Psoas muscle (tissue), 8 donors: ENCODE measurements around the gene SLC16A4. TPM values are rescaled to one million over a fixed set of nuclear protein-coding genes. Genes with fewer than 3 reads are reported as not detected.

ENCODE experiments used
- ATAC-seq, 4 donors: fragments of 200-7000 bp; cut with Tn5 transposase; one replicate each; pipeline ENCODE4 v1.9.1; 2020; ENCODE audit warnings: moderate library complexity in 3 of 4, mild to moderate bottlenecking in 2 of 4
- DNase-seq, 2 donors: peaks; one replicate each; pipeline ENCODE4 v3.0.0-alpha.2; 2020
- H3K27ac ChIP-seq: fragments of 200-600 bp; one replicate; pipeline ENCODE4 v1.8.0; 2022
- H3K27me3 ChIP-seq, 3 donors: fragments of 200-600 bp in 1 of 3; one replicate each; pipeline versions ENCODE4 v1.6.1 to v1.8.0; 2013 to 2022; ENCODE audit warnings: low read length in 2 of 3, mild to moderate bottlenecking in 2 of 3, moderate library complexity in 1 of 3; ENCODE audit not compliant: insufficient read depth in 3 of 3
- H3K36me3 ChIP-seq, 2 donors: fragments of 200-600 bp in 1 of 2; one replicate each; pipeline versions ENCODE4 v1.6.1 to v1.8.0; 2013 to 2022; ENCODE audit warnings: low read depth in 1 of 2, mild to moderate bottlenecking in 1 of 2, moderate library complexity in 1 of 2; ENCODE audit not compliant: insufficient read depth in 1 of 2
- H3K4me1 ChIP-seq: fragments of 200-600 bp; one replicate; pipeline ENCODE4 v1.8.0; 2022
- H3K4me3 ChIP-seq: fragments of 200-600 bp; one replicate; pipeline ENCODE4 v1.8.0; 2022; ENCODE audit warnings: mild to moderate bottlenecking
- H3K9me3 ChIP-seq: fragments of 200-600 bp; one replicate; pipeline ENCODE4 v1.8.0; 2022
- WGBS, 3 donors: extraction: QIAGEN DNeasy Blood & Tissue Kit; methylation state at CpG; one replicate each; pipeline versions ENCODE4 v1.1.6 to v1.1.7; 2013; 5-methylcytosine and 5-hydroxymethylcytosine counted together
- intact Hi-C, 2 donors: fragments of 100-400 bp; cut with DNase I; formaldehyde crosslinking; loops; one replicate each; pipeline versions ENCODE4 v1.11.0 to v1.14.2; 2022
- polyA plus RNA-seq, 3 donors: library from polyadenylated mRNA; stranded (reverse); fragments of 200-250 nt; gene quantifications; one replicate each; pipeline ENCODE4 v1.2.3, GENCODE V29; 2013
- total RNA-seq, 4 donors: library from RNA; stranded (reverse); fragmentation: NEBNext Ultra II Directional in 2 of 4; extraction: Animal tissue kit (Norgen Biotek cat#: 25700) in 2 of 4; gene quantifications; one replicate each; pipeline versions ENCODE4 v1.2.1 to v1.2.4, GENCODE V29; 2021 to 2023
- TF ChIP-seq, protein P1 (sequence below): fragments of 200-600 bp; IDR thresholded peaks from one replicate; pipeline ENCODE4 v1.8.0; 2022; ENCODE audit warnings: antibody characterized with exemption
- donor health status: healthy with polysubstance abuse.
- donor health status: DM: no; HTN: no; CAD: no; lungs with moderate emphysema.
- donor health status: Bipolar disorder and iron deficiency.
- donor health status: healthy.
- donor health status: DM: yes; HTN: yes; CAD: no.
- donor health status: DM: no; HTN: no; CAD: no.
- donor health status: DM: no; HTN: no; CAD: no.
- donor health status: DM: yes; HTN: yes; CAD: no.

The SLC16A4 gene
- total and polyA plus RNA-seq, 7 donors, result 0.79 to 4.3 (median 1.0) TPM

GRCh38 chr1:110384581-110385321, 6.1 kb downstream of the SLC16A4 start:
- H3K27me3 ChIP-seq, result no peaks in the 10 kb centered on the region
- H3K27ac ChIP-seq, result no peak overlapping the region
- TF ChIP-seq, protein P1, sequence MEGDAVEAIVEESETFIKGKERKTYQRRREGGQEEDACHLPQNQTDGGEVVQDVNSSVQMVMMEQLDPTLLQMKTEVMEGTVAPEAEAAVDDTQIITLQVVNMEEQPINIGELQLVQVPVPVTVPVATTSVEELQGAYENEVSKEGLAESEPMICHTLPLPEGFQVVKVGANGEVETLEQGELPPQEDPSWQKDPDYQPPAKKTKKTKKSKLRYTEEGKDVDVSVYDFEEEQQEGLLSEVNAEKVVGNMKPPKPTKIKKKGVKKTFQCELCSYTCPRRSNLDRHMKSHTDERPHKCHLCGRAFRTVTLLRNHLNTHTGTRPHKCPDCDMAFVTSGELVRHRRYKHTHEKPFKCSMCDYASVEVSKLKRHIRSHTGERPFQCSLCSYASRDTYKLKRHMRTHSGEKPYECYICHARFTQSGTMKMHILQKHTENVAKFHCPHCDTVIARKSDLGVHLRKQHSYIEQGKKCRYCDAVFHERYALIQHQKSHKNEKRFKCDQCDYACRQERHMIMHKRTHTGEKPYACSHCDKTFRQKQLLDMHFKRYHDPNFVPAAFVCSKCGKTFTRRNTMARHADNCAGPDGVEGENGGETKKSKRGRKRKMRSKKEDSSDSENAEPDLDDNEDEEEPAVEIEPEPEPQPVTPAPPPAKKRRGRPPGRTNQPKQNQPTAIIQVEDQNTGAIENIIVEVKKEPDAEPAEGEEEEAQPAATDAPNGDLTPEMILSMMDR, result no peak
- no peaks in the 10 kb centered on the region for H3K9me3 ChIP-seq
- H3K4me1 ChIP-seq, result no peaks in the 10 kb centered on the region
- no peak for ATAC-seq
- no peak overlapping the region for H3K4me3 ChIP-seq
- intact Hi-C loops, result no loop called here
- DNase-seq, result no peak
- peaks cover 0 to 42% of the 10 kb centered on the region in 2 donors for H3K36me3 ChIP-seq
- WGBS, 3 donors, result 95% methylated on average over 19 of the region's 19 CpGs

DNA sequence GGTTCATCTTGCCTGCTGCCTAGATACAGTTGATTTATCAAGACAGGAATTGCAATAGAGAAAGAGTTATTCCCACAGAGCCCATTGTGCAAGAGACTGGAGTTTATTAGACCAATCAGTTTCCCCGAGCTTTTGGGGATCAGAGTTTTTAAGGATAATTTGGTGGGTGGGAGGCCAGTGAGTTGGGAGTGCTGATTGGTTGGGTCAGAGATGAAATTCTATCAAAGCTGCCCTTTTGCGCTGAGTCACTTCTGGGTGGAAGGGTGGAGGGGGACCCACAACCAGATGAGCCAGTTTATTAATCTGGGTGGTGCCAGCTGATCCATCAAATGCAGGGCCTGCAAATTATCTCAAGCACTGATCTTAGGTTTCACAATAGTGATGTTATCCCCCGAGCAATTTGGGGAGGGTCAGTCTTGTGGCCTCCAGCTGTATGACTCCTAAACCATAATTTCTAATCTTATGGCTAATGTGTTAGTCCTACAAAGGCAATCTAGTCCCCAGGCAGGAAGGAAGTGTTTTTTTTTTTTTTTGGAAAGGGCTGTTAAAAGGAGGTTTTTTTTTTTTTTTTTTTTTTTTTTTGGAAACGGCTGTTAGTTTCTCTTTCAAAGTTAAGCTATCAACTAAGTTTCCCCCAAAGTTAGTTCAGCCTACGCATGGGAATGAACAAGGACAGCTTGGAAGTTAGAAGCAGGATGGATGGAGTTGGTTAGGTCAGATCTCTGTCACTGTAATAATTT, 7.4 kb downstream of the SLC16A4 start:
- WGBS, 3 donors, result 67 to 86% (median 70%) methylated on average over 4 to 5 of the region's 5 CpGs
- intact Hi-C loops, result no loop called here
- Histone ChIP-seq H3K9me3 (no peaks in the 10 kb centered on the region), H3K4me1 (no peaks in the 10 kb centered on the region), H3K27me3 (no peaks in the 10 kb centered on the region), H3K36me3 (peaks cover under 1 to 55% of the 10 kb centered on the region in 2 donors), H3K27ac (no peak overlapping the region), H3K4me3 (no peak overlapping the region)
- ATAC-seq, result peak in 1 of 4 donors; percentile 49
- TF ChIP-seq, protein P1, result no peak
- DNase-seq, result no peak

GRCh38 chr1:110380672-110381283, 10.0 kb downstream of the SLC16A4 start:
- 57% methylated on average over 10 of the region's 10 CpGs for WGBS, 3 donors
- H3K27ac ChIP-seq, result no peak overlapping the region
- no peak for DNase-seq

GRCh38 chr1:110375490-110375889, 15.3 kb downstream of the SLC16A4 start:
- H3K4me3 ChIP-seq, result no peak overlapping the region
- DNase-seq (no peak), ATAC-seq (peak in 2 of 4 donors; percentile 41 to 61)
- 71 to 79% (median 74%) methylated on average over 1 of the region's 1 CpG for WGBS, 3 donors
- intact Hi-C loops, result no loop called here
- TF ChIP-seq, protein P1, result no peak
- peaks cover 9 to 84% of the 10 kb centered on the region in 2 donors for H3K36me3 ChIP-seq
- peaks cover 13% of the 10 kb centered on the region for H3K4me1 ChIP-seq
- no peak overlapping the region for H3K27ac ChIP-seq
- no peaks in the 10 kb centered on the region for H3K9me3 ChIP-seq
- no peaks in the 10 kb centered on the region for H3K27me3 ChIP-seq

More at GRCh38 chr1:110380672-110381283, 10.0 kb downstream of the SLC16A4 start:
- intact Hi-C loops, result no loop called here
- Histone ChIP-seq H3K4me1 (no peaks in the 10 kb centered on the region), H3K9me3 (no peaks in the 10 kb centered on the region), H3K27me3 (no peaks in the 10 kb centered on the region), H3K36me3 (peaks cover 4 to 81% of the 10 kb centered on the region in 2 donors), H3K4me3 (no peak overlapping the region)
- peak in 1 of 4 donors; percentile 56 for ATAC-seq
- TF ChIP-seq, protein P1, result no peak
